ENCODE results near the gene SOCS3.

- TF ChIP-seq CTCF (IDR thresholded peaks at IDR 0.05) (no peak), POLR2A (IDR thresholded peaks at IDR 0.05) (no peak), POLR2AphosphoS5 (IDR thresholded peaks at IDR 0.05) (no peak)
Observed at GRCh38 chr17:78384479-78385175, 24.8 kb upstream of the SOCS3 start.

All from prostate gland (tissue), 2 donors.